HCT116 (cell line): ENCODE results near the gene NOC3L. TPM values are rescaled to one million over a fixed set of nuclear protein-coding genes. Genes with fewer than 3 reads are reported as not detected.

Experiments
- ATAC-seq: fragments of 200-7000 bp; cut with Tn5 transposase; 2 replicates; pipeline ENCODE4 v1.9.1; 2020; ENCODE audit warnings: mild to moderate bottlenecking, moderate library complexity
- BruUV-seq: library from RNA; stranded (reverse); fragments of 400-500 nt; replicated peaks from 2 replicates; lab custom pipeline; 2021; lab: Mats Ljungman, UMichigan
- CTCF ChIA-PET: fragments of 300-600 bp; sonication (Branson Sonifier 250); formaldehyde crosslinking; loops from one replicate; lab custom pipeline; 2021; ENCODE audit warnings: antibody characterized with exemption; lab: Charles Lee
- POLR2A ChIA-PET: fragments of 300-600, 350-600 bp; sonication (Branson Sonifier 250); formaldehyde crosslinking; loops from one replicate; lab custom pipeline; 2021; ENCODE audit warnings: antibody characterized with exemption; lab: Charles Lee
- RAD21 ChIA-PET, 2 experiments: fragments of 300-600 bp; sonication (Branson Sonifier 250); formaldehyde crosslinking; loops; one replicate each; lab custom pipeline; 2023; ENCODE audit warnings: low total read pairs in 2 of 2; ENCODE audit not compliant: uncharacterized antibody in 2 of 2, unreplicated experiment in 2 of 2, low non-redundant PET in 1 of 2; lab: Charles Lee
- DNase-seq: peaks from one replicate; pipeline ENCODE4 v3.0.0-alpha.2; 2010; ENCODE audit warnings: low read depth, low spot score
- H2AFZ ChIP-seq: fragments of 200-600 bp; shearing (Covaris generic), sonication (generic); 2 replicates; pipeline ENCODE4 v1.6.1; 2017; ENCODE audit warnings: low read depth, mixed run types, mixed read lengths, antibody characterized with exemption, low read length; ENCODE audit not compliant: poor library complexity, severe bottlenecking
- H3K27ac ChIP-seq: 2 replicates; pipeline ENCODE4 v1.5.1; 2012; ENCODE audit warnings: low read depth, low read length
- H3K27me3 ChIP-seq: fragments of 200-600 bp; sonication (generic); 2 replicates; pipeline ENCODE4 v1.6.1; 2016; ENCODE audit warnings: mixed run types, low read length, mixed read lengths; ENCODE audit not compliant: insufficient read depth
- H3K36me3 ChIP-seq, 2 experiments: fragments of 200-500 bp in 1 of 2; fragments of 200-600 bp in 1 of 2; sonication (Bioruptor generic) in 1 of 2; sonication (generic) in 1 of 2; 2 replicates each; pipeline versions ENCODE4 v1.5.1 to v1.6.1; 2014 to 2016; ENCODE audit warnings: low read length in 2 of 2, inconsistent platforms in 1 of 2, mixed read lengths in 1 of 2, mixed run types in 1 of 2; ENCODE audit not compliant: insufficient read depth in 2 of 2, control insufficient read depth in 1 of 2
- H3K4me1 ChIP-seq, 2 experiments: fragments of 200-600 bp in 1 of 2; sonication (generic) in 1 of 2; 2 replicates each; pipeline versions ENCODE4 v1.5.1 to v1.6.1; 2012 to 2017; ENCODE audit warnings: low read length in 2 of 2, inconsistent platforms in 1 of 2, mild to moderate bottlenecking in 1 of 2, mixed read lengths in 1 of 2, mixed run types in 1 of 2, moderate library complexity in 1 of 2; ENCODE audit not compliant: insufficient read depth in 2 of 2, control insufficient read depth in 1 of 2
- H3K4me2 ChIP-seq: fragments of 200-600 bp; sonication (generic); 2 replicates; pipeline ENCODE4 v1.6.1; 2017; ENCODE audit warnings: mixed run types, low read length, mixed read lengths
- H3K4me3 ChIP-seq, 2 experiments: fragments of 200-600 bp in 1 of 2; sonication (generic) in 1 of 2; replicated peaks in 1 of 2; 2 replicates each; pipeline ENCODE4 v1.5.1; 2011 to 2016; ENCODE audit warnings: low read length in 2 of 2, control low read depth in 1 of 2, low read depth in 1 of 2, mild to moderate bottlenecking in 1 of 2, mixed read lengths in 1 of 2, mixed run types in 1 of 2
- H3K79me2 ChIP-seq: fragments of 200-600 bp; sonication (generic); 2 replicates; pipeline ENCODE4 v1.6.1; 2017; ENCODE audit warnings: mild to moderate bottlenecking, mixed run types, low read length, moderate library complexity, mixed read lengths; ENCODE audit not compliant: insufficient read depth
- H3K9ac ChIP-seq: fragments of 200-600 bp; sonication (generic); 2 replicates; pipeline ENCODE4 v1.6.1; 2016; ENCODE audit warnings: low read length, mixed read lengths
- H3K9me2 ChIP-seq: fragments of 200-600 bp; sonication (generic), shearing (Covaris generic); 2 replicates; pipeline ENCODE4 v1.6.1; 2017; ENCODE audit warnings: mixed run types, mild to moderate bottlenecking, moderate library complexity; ENCODE audit not compliant: insufficient read depth
- H3K9me3 ChIP-seq, 2 experiments: fragments of 200-500 bp in 1 of 2; fragments of 200-600 bp in 1 of 2; sonication (Bioruptor generic) in 1 of 2; sonication (generic) in 1 of 2; 2 replicates each; pipeline ENCODE4 v1.6.1; 2014 to 2017; ENCODE audit warnings: low read length in 2 of 2, mixed read lengths in 2 of 2, inconsistent platforms in 1 of 2, low read depth in 1 of 2, mild to moderate bottlenecking in 1 of 2, mixed run types in 1 of 2, moderate library complexity in 1 of 2; ENCODE audit not compliant: control insufficient read depth in 1 of 2, insufficient read depth in 1 of 2
- H4K20me1 ChIP-seq: fragments of 200-600 bp; sonication (generic), shearing (Covaris generic); 2 replicates; pipeline ENCODE4 v1.6.1; 2017; ENCODE audit warnings: mixed run types, mild to moderate bottlenecking, moderate library complexity; ENCODE audit not compliant: insufficient read depth
- ATF3 ChIP-seq: IDR thresholded peaks from 2 replicates; pipeline ENCODE4 v1.6.1; 2012
- CBX3 ChIP-seq: IDR thresholded peaks from 2 replicates; pipeline ENCODE4 v1.6.1; 2012; ENCODE audit warnings: low read depth
- CTCF ChIP-seq, 3 experiments: fragments of 200-600 bp in 1 of 3; sonication (generic) in 1 of 3; IDR thresholded peaks in 2 of 3; conservative IDR thresholded peaks in 1 of 3; 2 replicates each; pipeline ENCODE4 v1.5.1; 2012 to 2017; ENCODE audit warnings: low read depth in 2 of 3, low read length in 2 of 3, antibody characterized with exemption in 1 of 3, borderline replicate concordance in 1 of 3, control low read depth in 1 of 3, mild to moderate bottlenecking in 1 of 3, mixed read lengths in 1 of 3, mixed run types in 1 of 3, moderate library complexity in 1 of 3; ENCODE audit not compliant: insufficient read depth in 1 of 3
- EGR1 ChIP-seq: IDR thresholded peaks from 2 replicates; pipeline ENCODE4 v1.6.1; 2012; ENCODE audit warnings: low read depth
- ELF1 ChIP-seq: IDR thresholded peaks from 2 replicates; pipeline ENCODE4 v1.6.1; 2012; ENCODE audit warnings: low read depth, borderline replicate concordance
- FOSL1 ChIP-seq: IDR thresholded peaks from 2 replicates; pipeline ENCODE4 v1.6.1; 2012; ENCODE audit warnings: low read depth
- JUND ChIP-seq: IDR thresholded peaks from 2 replicates; pipeline ENCODE4 v1.6.1; 2012
- MAX ChIP-seq: IDR thresholded peaks from 2 replicates; pipeline ENCODE4 v1.6.1; 2012
- POLR2A ChIP-seq: IDR thresholded peaks from 2 replicates; pipeline ENCODE4 v1.7.0; 2011; ENCODE audit warnings: borderline replicate concordance; ENCODE audit not compliant: insufficient read depth, insufficient read length; ENCODE audit errors: extremely low read depth
- POLR2AphosphoS5 ChIP-seq: IDR thresholded peaks from 2 replicates; pipeline ENCODE4 v1.6.1; 2011; ENCODE audit warnings: mild to moderate bottlenecking, low read depth, low read length, moderate library complexity
- SIN3A ChIP-seq: IDR thresholded peaks from 2 replicates; pipeline ENCODE4 v1.6.1; 2012; ENCODE audit warnings: low read depth
- SP1 ChIP-seq: IDR thresholded peaks from 2 replicates; pipeline ENCODE4 v1.6.1; 2012; ENCODE audit warnings: low read depth
- SRF ChIP-seq: IDR thresholded peaks from 2 replicates; pipeline ENCODE4 v1.6.1; 2012; ENCODE audit warnings: low read depth
- TCF7L2 ChIP-seq: IDR thresholded peaks from 2 replicates; pipeline ENCODE4 v1.7.0; 2011; ENCODE audit warnings: borderline replicate concordance, inconsistent platforms; ENCODE audit not compliant: insufficient read depth, insufficient read length; ENCODE audit errors: extremely low read depth
- YY1 ChIP-seq: IDR thresholded peaks from 2 replicates; pipeline ENCODE4 v1.6.1; 2011; ENCODE audit warnings: low read length, low read depth, moderate library complexity, mild to moderate bottlenecking; ENCODE audit not compliant: insufficient replicate concordance; ENCODE audit errors: extremely low read depth
- ZFX ChIP-seq: fragments of 450-650 bp; IDR thresholded peaks from 2 replicates; pipeline ENCODE4 v1.6.1; 2017
- ZNF274 ChIP-seq: fragments of 200-500 bp; sonication (Bioruptor generic); IDR thresholded peaks from 2 replicates; pipeline ENCODE4 v1.6.1; 2014; ENCODE audit warnings: mild to moderate bottlenecking, low read depth, low read length, inconsistent platforms
- intact Hi-C: fragments of 100-400 bp; cut with micrococcal nuclease; formaldehyde crosslinking; loops from 2 replicates; pipeline ENCODE4 v1.10.0; 2022
- total RNA-seq: library from RNA; stranded (reverse); gene quantifications from one replicate; pipeline ENCODE4 v1.2.1, GENCODE V29; 2021; ENCODE audit not compliant: unreplicated experiment
- TF ChIP-seq, protein P1 (sequence below): IDR thresholded peaks from 2 replicates; pipeline ENCODE4 v1.6.1; 2011; ENCODE audit warnings: mild to moderate bottlenecking, low read length, moderate library complexity; ENCODE audit not compliant: insufficient replicate concordance; ENCODE audit errors: extremely low read depth
- TF ChIP-seq, protein P2 (sequence below): IDR thresholded peaks from 2 replicates; pipeline ENCODE4 v1.6.1; 2012; ENCODE audit warnings: low read depth

NOC3L gene
- total RNA-seq, 1 experiment from 2014 or later = 45.5 TPM

GRCh38 chr10:94402204-94402842 is 39.6 kb upstream of the NOC3L start, which contains the start of gene TBC1D12:
TBC1D12 (plus strand) TSS chr10:94402541; CDS start chr10:94402614, 73 bp downstream.
- no peaks in the 10 kb centered on the region for H3K27me3 ChIP-seq
- peak within 1 kb of the TSS; percentile 80 for H3K27ac ChIP-seq
- RAD21 ChIA-PET = no interaction called here
- POLR2A ChIA-PET = interaction anchor here (0.7 to 1.0 kb wide), 7 partner anchors 8 to 504 kb away, joined by 3 to 8 read pairs (median 4); no protein-coding TSS in a partner anchor
- DNase-seq (peak; percentile 97), ATAC-seq (peak; percentile 85)
- intact Hi-C loops = loop anchor here (1.0 kb wide), 1 partner anchor 39 kb away; no protein-coding TSS in a partner anchor
- peaks cover 9 to 23% of the 10 kb centered on the region in 2 experiments for H3K4me1 ChIP-seq
- peak within 1 kb of the TSS; percentile 80 for H3K9ac ChIP-seq
- H2AFZ ChIP-seq = peak within 1 kb of the TSS; percentile 100
- no peaks in the 10 kb centered on the region for H3K36me3 ChIP-seq
- H3K79me2 ChIP-seq = peaks cover 42% of the 10 kb centered on the region
- no peaks in the 10 kb centered on the region for H3K9me3 ChIP-seq
- H3K4me2 ChIP-seq = peak within 1 kb of the TSS; percentile 80
- no peaks in the 10 kb centered on the region for H3K9me2 ChIP-seq
- no TSS peak for BruUV-seq
- no peaks in the 10 kb centered on the region for H4K20me1 ChIP-seq
- H3K4me3 ChIP-seq = peak within 1 kb of the TSS; percentile 63 to 70
- CTCF ChIA-PET = interaction anchor here (0.6 to 0.7 kb wide), 3 partner anchors 17 to 435 kb away, joined by 3 read pairs; no protein-coding TSS in a partner anchor
- no peak for TF ChIP-seq FOSL1
- TF ChIP-seq EGR1 = peak; percentile 29; the same call in 1 of the 2 replicates
- TF ChIP-seq ELF1 = no peak
- peak; percentile 96 for TF ChIP-seq CBX3
- TF ChIP-seq SRF = no peak; the same call in 1 of the 2 replicates
- TF ChIP-seq CTCF (IDR thresholded peaks at IDR 0.05 in 2 of 3, conservative IDR thresholded peaks at IDR 0.05 in 1 of 3; ENCODE audit: borderline replicate concordance in 1 of 3, insufficient read depth in 1 of 3, low read depth in 2 of 3, low read length in 2 of 3) = no peak
- no peak for TF ChIP-seq TCF7L2
- TF ChIP-seq ZFX = no peak
- TF ChIP-seq JUND = no peak
- TF ChIP-seq YY1 = peak; percentile 81
- TF ChIP-seq POLR2AphosphoS5 = peak; percentile 88
- TF ChIP-seq, protein P1, sequence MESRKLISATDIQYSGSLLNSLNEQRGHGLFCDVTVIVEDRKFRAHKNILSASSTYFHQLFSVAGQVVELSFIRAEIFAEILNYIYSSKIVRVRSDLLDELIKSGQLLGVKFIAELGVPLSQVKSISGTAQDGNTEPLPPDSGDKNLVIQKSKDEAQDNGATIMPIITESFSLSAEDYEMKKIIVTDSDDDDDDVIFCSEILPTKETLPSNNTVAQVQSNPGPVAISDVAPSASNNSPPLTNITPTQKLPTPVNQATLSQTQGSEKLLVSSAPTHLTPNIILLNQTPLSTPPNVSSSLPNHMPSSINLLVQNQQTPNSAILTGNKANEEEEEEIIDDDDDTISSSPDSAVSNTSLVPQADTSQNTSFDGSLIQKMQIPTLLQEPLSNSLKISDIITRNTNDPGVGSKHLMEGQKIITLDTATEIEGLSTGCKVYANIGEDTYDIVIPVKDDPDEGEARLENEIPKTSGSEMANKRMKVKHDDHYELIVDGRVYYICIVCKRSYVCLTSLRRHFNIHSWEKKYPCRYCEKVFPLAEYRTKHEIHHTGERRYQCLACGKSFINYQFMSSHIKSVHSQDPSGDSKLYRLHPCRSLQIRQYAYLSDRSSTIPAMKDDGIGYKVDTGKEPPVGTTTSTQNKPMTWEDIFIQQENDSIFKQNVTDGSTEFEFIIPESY = no peak
- 0 out of 2 replicates have a peak, but pooled peaks have one; percentile 36 for TF ChIP-seq SIN3A
- TF ChIP-seq MAX = peak; percentile 83
- TF ChIP-seq ATF3 = no peak
- peak; percentile 74 for TF ChIP-seq POLR2A
- no peak for TF ChIP-seq ZNF274
- TF ChIP-seq, protein P2, sequence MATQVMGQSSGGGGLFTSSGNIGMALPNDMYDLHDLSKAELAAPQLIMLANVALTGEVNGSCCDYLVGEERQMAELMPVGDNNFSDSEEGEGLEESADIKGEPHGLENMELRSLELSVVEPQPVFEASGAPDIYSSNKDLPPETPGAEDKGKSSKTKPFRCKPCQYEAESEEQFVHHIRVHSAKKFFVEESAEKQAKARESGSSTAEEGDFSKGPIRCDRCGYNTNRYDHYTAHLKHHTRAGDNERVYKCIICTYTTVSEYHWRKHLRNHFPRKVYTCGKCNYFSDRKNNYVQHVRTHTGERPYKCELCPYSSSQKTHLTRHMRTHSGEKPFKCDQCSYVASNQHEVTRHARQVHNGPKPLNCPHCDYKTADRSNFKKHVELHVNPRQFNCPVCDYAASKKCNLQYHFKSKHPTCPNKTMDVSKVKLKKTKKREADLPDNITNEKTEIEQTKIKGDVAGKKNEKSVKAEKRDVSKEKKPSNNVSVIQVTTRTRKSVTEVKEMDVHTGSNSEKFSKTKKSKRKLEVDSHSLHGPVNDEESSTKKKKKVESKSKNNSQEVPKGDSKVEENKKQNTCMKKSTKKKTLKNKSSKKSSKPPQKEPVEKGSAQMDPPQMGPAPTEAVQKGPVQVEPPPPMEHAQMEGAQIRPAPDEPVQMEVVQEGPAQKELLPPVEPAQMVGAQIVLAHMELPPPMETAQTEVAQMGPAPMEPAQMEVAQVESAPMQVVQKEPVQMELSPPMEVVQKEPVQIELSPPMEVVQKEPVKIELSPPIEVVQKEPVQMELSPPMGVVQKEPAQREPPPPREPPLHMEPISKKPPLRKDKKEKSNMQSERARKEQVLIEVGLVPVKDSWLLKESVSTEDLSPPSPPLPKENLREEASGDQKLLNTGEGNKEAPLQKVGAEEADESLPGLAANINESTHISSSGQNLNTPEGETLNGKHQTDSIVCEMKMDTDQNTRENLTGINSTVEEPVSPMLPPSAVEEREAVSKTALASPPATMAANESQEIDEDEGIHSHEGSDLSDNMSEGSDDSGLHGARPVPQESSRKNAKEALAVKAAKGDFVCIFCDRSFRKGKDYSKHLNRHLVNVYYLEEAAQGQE = no peak
- TF ChIP-seq SP1 = peak; percentile 63; the same call in 1 of the 2 replicates
